ENCODE results near the gene CHPF.

DNA sequence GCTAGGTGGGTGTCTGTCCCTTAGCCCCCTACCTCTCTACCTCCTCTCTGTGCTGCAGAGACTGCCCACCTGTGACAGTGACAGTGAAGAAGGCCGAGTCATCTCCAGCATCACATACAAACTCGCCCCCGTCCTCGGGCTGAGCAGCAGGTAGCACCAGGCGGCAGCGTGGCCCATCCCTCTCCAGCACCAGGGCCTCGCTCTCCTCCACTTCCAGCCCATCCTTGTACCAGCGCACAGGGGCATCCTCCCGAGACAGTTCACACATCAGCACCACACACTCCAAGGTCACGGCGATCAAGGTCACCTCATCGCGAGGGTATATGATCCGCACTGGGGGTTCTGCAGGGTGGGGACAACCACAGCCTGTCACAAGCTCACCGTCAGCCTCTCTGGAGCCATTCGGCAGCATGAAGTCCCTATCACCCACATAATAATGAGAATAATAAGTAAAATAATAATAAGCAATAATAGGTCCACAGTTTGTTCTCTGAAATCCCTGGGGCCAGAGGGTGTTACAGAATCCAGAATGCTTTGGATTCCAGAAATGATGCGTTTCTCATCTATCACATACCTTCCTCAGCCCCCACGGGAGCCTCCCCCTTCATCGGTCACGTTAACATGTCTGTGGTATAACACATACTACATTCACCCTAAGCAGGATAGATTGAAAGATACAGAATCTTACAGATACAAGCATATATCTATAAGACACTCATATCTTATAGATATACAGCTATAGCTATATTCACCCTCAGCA lies 15.7 kb upstream of the CHPF start:
- TF ChIP-seq, protein P1, sequence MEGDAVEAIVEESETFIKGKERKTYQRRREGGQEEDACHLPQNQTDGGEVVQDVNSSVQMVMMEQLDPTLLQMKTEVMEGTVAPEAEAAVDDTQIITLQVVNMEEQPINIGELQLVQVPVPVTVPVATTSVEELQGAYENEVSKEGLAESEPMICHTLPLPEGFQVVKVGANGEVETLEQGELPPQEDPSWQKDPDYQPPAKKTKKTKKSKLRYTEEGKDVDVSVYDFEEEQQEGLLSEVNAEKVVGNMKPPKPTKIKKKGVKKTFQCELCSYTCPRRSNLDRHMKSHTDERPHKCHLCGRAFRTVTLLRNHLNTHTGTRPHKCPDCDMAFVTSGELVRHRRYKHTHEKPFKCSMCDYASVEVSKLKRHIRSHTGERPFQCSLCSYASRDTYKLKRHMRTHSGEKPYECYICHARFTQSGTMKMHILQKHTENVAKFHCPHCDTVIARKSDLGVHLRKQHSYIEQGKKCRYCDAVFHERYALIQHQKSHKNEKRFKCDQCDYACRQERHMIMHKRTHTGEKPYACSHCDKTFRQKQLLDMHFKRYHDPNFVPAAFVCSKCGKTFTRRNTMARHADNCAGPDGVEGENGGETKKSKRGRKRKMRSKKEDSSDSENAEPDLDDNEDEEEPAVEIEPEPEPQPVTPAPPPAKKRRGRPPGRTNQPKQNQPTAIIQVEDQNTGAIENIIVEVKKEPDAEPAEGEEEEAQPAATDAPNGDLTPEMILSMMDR (IDR thresholded peaks at IDR 0.05; ENCODE audit: insufficient read depth, low read length) = no peak
- TF ChIP-seq, protein P2, sequence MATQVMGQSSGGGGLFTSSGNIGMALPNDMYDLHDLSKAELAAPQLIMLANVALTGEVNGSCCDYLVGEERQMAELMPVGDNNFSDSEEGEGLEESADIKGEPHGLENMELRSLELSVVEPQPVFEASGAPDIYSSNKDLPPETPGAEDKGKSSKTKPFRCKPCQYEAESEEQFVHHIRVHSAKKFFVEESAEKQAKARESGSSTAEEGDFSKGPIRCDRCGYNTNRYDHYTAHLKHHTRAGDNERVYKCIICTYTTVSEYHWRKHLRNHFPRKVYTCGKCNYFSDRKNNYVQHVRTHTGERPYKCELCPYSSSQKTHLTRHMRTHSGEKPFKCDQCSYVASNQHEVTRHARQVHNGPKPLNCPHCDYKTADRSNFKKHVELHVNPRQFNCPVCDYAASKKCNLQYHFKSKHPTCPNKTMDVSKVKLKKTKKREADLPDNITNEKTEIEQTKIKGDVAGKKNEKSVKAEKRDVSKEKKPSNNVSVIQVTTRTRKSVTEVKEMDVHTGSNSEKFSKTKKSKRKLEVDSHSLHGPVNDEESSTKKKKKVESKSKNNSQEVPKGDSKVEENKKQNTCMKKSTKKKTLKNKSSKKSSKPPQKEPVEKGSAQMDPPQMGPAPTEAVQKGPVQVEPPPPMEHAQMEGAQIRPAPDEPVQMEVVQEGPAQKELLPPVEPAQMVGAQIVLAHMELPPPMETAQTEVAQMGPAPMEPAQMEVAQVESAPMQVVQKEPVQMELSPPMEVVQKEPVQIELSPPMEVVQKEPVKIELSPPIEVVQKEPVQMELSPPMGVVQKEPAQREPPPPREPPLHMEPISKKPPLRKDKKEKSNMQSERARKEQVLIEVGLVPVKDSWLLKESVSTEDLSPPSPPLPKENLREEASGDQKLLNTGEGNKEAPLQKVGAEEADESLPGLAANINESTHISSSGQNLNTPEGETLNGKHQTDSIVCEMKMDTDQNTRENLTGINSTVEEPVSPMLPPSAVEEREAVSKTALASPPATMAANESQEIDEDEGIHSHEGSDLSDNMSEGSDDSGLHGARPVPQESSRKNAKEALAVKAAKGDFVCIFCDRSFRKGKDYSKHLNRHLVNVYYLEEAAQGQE (IDR thresholded peaks at IDR 0.05; ENCODE audit: insufficient replicate concordance, low read depth) = no peak
- no peak for TF ChIP-seq GABPA (IDR thresholded peaks at IDR 0.05; ENCODE audit: low read depth)

All from HL-60 (cell line).